ENCODE measurements around the gene SDK1.

DNA sequence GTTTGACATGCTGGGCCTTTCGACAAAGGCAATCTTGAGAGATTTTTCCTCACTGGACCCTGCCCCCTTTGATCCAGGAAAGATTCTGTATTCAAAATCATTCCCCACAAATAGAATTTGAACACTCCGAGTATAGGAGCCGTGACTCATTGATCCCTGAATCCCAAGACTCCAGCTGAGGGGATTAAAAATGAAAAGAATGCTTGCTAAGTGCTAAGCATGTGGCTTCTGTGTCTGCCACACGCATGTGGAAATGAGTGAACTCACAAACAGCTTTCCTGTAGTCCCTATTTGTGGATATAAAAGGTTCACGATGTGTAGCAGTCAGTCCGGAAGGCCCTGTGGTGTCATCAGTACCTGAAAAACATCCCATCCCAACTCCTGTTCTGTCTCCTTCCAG, 674.3 kb downstream of the SDK1 start:
- TF ChIP-seq, protein P1, sequence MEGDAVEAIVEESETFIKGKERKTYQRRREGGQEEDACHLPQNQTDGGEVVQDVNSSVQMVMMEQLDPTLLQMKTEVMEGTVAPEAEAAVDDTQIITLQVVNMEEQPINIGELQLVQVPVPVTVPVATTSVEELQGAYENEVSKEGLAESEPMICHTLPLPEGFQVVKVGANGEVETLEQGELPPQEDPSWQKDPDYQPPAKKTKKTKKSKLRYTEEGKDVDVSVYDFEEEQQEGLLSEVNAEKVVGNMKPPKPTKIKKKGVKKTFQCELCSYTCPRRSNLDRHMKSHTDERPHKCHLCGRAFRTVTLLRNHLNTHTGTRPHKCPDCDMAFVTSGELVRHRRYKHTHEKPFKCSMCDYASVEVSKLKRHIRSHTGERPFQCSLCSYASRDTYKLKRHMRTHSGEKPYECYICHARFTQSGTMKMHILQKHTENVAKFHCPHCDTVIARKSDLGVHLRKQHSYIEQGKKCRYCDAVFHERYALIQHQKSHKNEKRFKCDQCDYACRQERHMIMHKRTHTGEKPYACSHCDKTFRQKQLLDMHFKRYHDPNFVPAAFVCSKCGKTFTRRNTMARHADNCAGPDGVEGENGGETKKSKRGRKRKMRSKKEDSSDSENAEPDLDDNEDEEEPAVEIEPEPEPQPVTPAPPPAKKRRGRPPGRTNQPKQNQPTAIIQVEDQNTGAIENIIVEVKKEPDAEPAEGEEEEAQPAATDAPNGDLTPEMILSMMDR (conservative IDR thresholded peaks at IDR 0.05; ENCODE audit: low read length) = no peak
- no peak for TF ChIP-seq EZH2phosphoT487 (IDR thresholded peaks at IDR 0.05; ENCODE audit: borderline replicate concordance, low read depth, low read length)

All from OCI-LY7 (cell line).